ENCODE results near the gene FMNL3.

Gene FMNL3

GRCh38 chr12:49659753-49660152, 47.5 kb downstream of the FMNL3 start:
- DNase-seq (ENCODE audit: insufficient read length, low spot score) = no peak
- FAIRE-seq = no peak
- TF ChIP-seq POLR2A (IDR thresholded peaks at IDR 0.05; ENCODE audit: low read depth, low read length) = no peak

- DNase-seq (ENCODE audit: insufficient read length, low spot score) = no peak
- no peak for FAIRE-seq
- no peak for TF ChIP-seq POLR2A (IDR thresholded peaks at IDR 0.05; ENCODE audit: low read depth, low read length)
Measured at GRCh38 chr12:49658276-49658675, 48.9 kb downstream of the FMNL3 start.

- no peak for DNase-seq (ENCODE audit: insufficient read length, low spot score)
- no peak for FAIRE-seq
- TF ChIP-seq POLR2A (IDR thresholded peaks at IDR 0.05; ENCODE audit: low read depth, low read length) = no peak
Measured at GRCh38 chr12:49655595-49656236, 51.5 kb downstream of the FMNL3 start.

GRCh38 chr12:49654715-49655114, 52.5 kb downstream of the FMNL3 start:
- no peak for DNase-seq (ENCODE audit: insufficient read length, low spot score)
- FAIRE-seq = no peak
- TF ChIP-seq POLR2A (IDR thresholded peaks at IDR 0.05; ENCODE audit: low read depth, low read length) = no peak

- DNase-seq (ENCODE audit: insufficient read length, low spot score) (no peak), FAIRE-seq (no peak)
- no peak for TF ChIP-seq POLR2A (IDR thresholded peaks at IDR 0.05; ENCODE audit: low read depth, low read length)
Measured at GRCh38 chr12:49652921-49653520, 54.2 kb downstream of the FMNL3 start.

GRCh38 chr12:49651855-49652254, 55.4 kb downstream of the FMNL3 start:
- FAIRE-seq (no peak), DNase-seq (ENCODE audit: insufficient read length, low spot score) (no peak)
- no peak for TF ChIP-seq POLR2A (IDR thresholded peaks at IDR 0.05; ENCODE audit: low read depth, low read length)

- no peak for TF ChIP-seq POLR2A (IDR thresholded peaks at IDR 0.05; ENCODE audit: low read depth, low read length)
- FAIRE-seq (no peak), DNase-seq (ENCODE audit: insufficient read length, low spot score) (no peak)
Measured at GRCh38 chr12:49649892-49650291, 57.3 kb downstream of the FMNL3 start.

GRCh38 chr12:49649445-49649844, 57.8 kb downstream of the FMNL3 start:
- FAIRE-seq = no peak
- TF ChIP-seq POLR2A (IDR thresholded peaks at IDR 0.05; ENCODE audit: low read depth, low read length) = no peak
- DNase-seq (ENCODE audit: insufficient read length, low spot score) = no peak

GRCh38 chr12:49648712-49649003, 58.5 kb downstream of the FMNL3 start:
- no peak for DNase-seq (ENCODE audit: insufficient read length, low spot score)
- no peak for FAIRE-seq
- TF ChIP-seq POLR2A (IDR thresholded peaks at IDR 0.05; ENCODE audit: low read depth, low read length) = no peak

GRCh38 chr12:49647827-49648711, 59.1 kb downstream of the FMNL3 start:
- DNase-seq (ENCODE audit: insufficient read length, low spot score) (no peak), FAIRE-seq (no peak)
- TF ChIP-seq POLR2A (IDR thresholded peaks at IDR 0.05; ENCODE audit: low read depth, low read length) = no peak

- TF ChIP-seq POLR2A (IDR thresholded peaks at IDR 0.05; ENCODE audit: low read depth, low read length) = no peak
- no peak for DNase-seq (ENCODE audit: insufficient read length, low spot score)
- FAIRE-seq = no peak
Measured at GRCh38 chr12:49646871-49647654, 60.1 kb downstream of the FMNL3 start.

GRCh38 chr12:49646331-49646830, 60.8 kb downstream of the FMNL3 start:
- no peak for TF ChIP-seq POLR2A (IDR thresholded peaks at IDR 0.05; ENCODE audit: low read depth, low read length)
- FAIRE-seq = no peak
- no peak for DNase-seq (ENCODE audit: insufficient read length, low spot score)

- no peak for DNase-seq (ENCODE audit: insufficient read length, low spot score)
Measured at GRCh38 chr12:49645146-49646039, 61.8 kb downstream of the FMNL3 start.

More at GRCh38 chr12:49645146-49646039, 61.8 kb downstream of the FMNL3 start:
- FAIRE-seq = no peak
- no peak for TF ChIP-seq POLR2A (IDR thresholded peaks at IDR 0.05; ENCODE audit: low read depth, low read length)

All from H54 (cell line).